Tongue (tissue), 2 donors: ENCODE measurements around the gene KCNJ4. TPM values are rescaled to one million over a fixed set of nuclear protein-coding genes. Genes with fewer than 3 reads are reported as not detected.

Experiments
- DNase-seq: peaks from one replicate; pipeline ENCODE4 v3.0.0-alpha.2; 2015
- total RNA-seq: library from RNA; depleted of rRNA; stranded (reverse); fragments of >200 nt; gene quantifications from one replicate; pipeline ENCODE4 v1.2.3, GENCODE V29; 2014

KCNJ4 gene
- total RNA-seq, 1 donor from 2014 or later = not detected

- DNase-seq = peak; percentile 71
Measured at GRCh38 chr22:38452373-38453065, 2.5 kb downstream of the KCNJ4 start.

- DNase-seq = no peak
Measured at GRCh38 chr22:38451864-38452263, 3.1 kb downstream of the KCNJ4 start.

- DNase-seq = no peak
Measured at GRCh38 chr22:38451404-38451803, 3.6 kb downstream of the KCNJ4 start.

GRCh38 chr22:38450234-38450797, 4.7 kb downstream of the KCNJ4 start:
- no peak for DNase-seq

- no peak for DNase-seq
Measured at GRCh38 chr22:38449776-38450175, 5.2 kb downstream of the KCNJ4 start.

GRCh38 chr22:38448945-38449745, 5.9 kb downstream of the KCNJ4 start:
- no peak for DNase-seq

- no peak for DNase-seq
Measured at GRCh38 chr22:38446018-38446601, 8.9 kb downstream of the KCNJ4 start.

- no peak for DNase-seq
Measured at GRCh38 chr22:38444783-38445182, 10.2 kb downstream of the KCNJ4 start.

GRCh38 chr22:38443628-38444521, 11.1 kb downstream of the KCNJ4 start:
- DNase-seq = no peak

GRCh38 chr22:38442967-38443627, 11.9 kb downstream of the KCNJ4 start:
- no peak for DNase-seq

- DNase-seq = no peak
Measured at GRCh38 chr22:38441620-38442287, 13.2 kb downstream of the KCNJ4 start.

- no peak for DNase-seq
Measured at GRCh38 chr22:38440747-38441350, 14.2 kb downstream of the KCNJ4 start.

GRCh38 chr22:38437416-38437815, 17.6 kb downstream of the KCNJ4 start:
- no peak for DNase-seq

GRCh38 chr22:38436629-38437395, 18.2 kb downstream of the KCNJ4 start:
- DNase-seq = no peak

GRCh38 chr22:38435965-38436364, 19.0 kb downstream of the KCNJ4 start:
- DNase-seq = no peak

- no peak for DNase-seq
Measured at GRCh38 chr22:38435010-38435409, 20.0 kb downstream of the KCNJ4 start.

GRCh38 chr22:38433871-38434270, 21.1 kb downstream of the KCNJ4 start:
- no peak for DNase-seq

- no peak for DNase-seq
Measured at GRCh38 chr22:38432264-38432663, 22.7 kb downstream of the KCNJ4 start.

- DNase-seq = no peak
Measured at GRCh38 chr22:38431266-38432010, 23.6 kb downstream of the KCNJ4 start.
